Prostate gland (tissue), 2 donors: ENCODE data around the gene BTNL9. TPM values are rescaled to one million over a fixed set of nuclear protein-coding genes. Genes with fewer than 3 reads are reported as not detected.
"Not testable (repeated sequence)": the region's sequence is repeated elsewhere in the genome, so short reads cannot be mapped to it uniquely, and the experiment has no call there.

ENCODE experiments used
- DNase-seq: peaks from one replicate; pipeline ENCODE4 v3.0.0-alpha.2; 2019; ENCODE audit warnings: low spot score
- H3K27ac ChIP-seq, 2 donors: fragments of 200-600 bp; sonication (generic); 2 replicates each; pipeline ENCODE4 v1.5.1; 2017 to 2019
- H3K27me3 ChIP-seq: fragments of 200-600 bp; sonication (generic); replicated peaks from 2 replicates; pipeline ENCODE4 v1.5.1; 2019; ENCODE audit not compliant: insufficient read depth
- H3K36me3 ChIP-seq, 2 donors: fragments of 200-600 bp; sonication (generic); 1 replicate in 1 of 2; 2 replicates in 1 of 2; pipeline versions ENCODE4 v1.5.1 to v1.8.1; 2017 to 2019
- H3K4me1 ChIP-seq: fragments of 200-600 bp; sonication (generic); replicated peaks from 2 replicates; pipeline ENCODE4 v1.5.1; 2019
- H3K4me3 ChIP-seq, 2 donors: fragments of 200-600 bp; sonication (generic); 2 replicates each; pipeline ENCODE4 v1.5.1; 2017 to 2019
- H3K9me3 ChIP-seq: fragments of 200-600 bp; sonication (generic); 2 replicates; pipeline ENCODE4 v1.5.1; 2017
- POLR2A ChIP-seq: fragments of 450-650 bp; IDR thresholded peaks from one replicate; pipeline ENCODE4 v1.6.1; 2016; ENCODE audit warnings: antibody characterized with exemption, mild to moderate bottlenecking
- POLR2AphosphoS5 ChIP-seq: sonication (generic); formaldehyde crosslinking; IDR thresholded peaks from one replicate; pipeline ENCODE4 v1.6.1; 2017; ENCODE audit warnings: antibody characterized with exemption
- WGBS: methylation state at CpG from one replicate; pipeline ENCODE4 v1.1.5; 2018; 5-methylcytosine and 5-hydroxymethylcytosine counted together
- intact Hi-C: fragments of 100-400 bp; cut with DNase I; formaldehyde crosslinking; loops from one replicate; pipeline ENCODE4 v1.14.2; 2022
- total RNA-seq, 2 donors: library from RNA; depleted of rRNA; stranded (reverse); fragments of >200 nt; gene quantifications; one replicate each; pipeline ENCODE4 v1.1.0, GENCODE V29; 2016
- TF ChIP-seq, protein P1 (sequence below), 4 experiments: fragments of 200-600 bp in 2 of 4; fragments of 450-650 bp in 2 of 4; sonication (generic) in 2 of 4; IDR thresholded peaks; 1 replicate in 3 of 4; 2 replicates in 1 of 4; pipeline ENCODE4 v1.5.1; 2016 to 2019; ENCODE audit warnings: antibody characterized with exemption in 4 of 4, mild to moderate bottlenecking in 2 of 4, moderate library complexity in 2 of 4

BTNL9 gene
- total RNA-seq = 10 to 100 TPM; 11.7 to 13.0 TPM

- Histone ChIP-seq H3K4me1 (no peaks in the 10 kb centered on the region), H3K4me3 (no peak within 1 kb of the TSS), H3K27me3 (no peaks in the 10 kb centered on the region), H3K9me3 (no peaks in the 10 kb centered on the region), H3K36me3 (no peaks in the 10 kb centered on the region), H3K27ac (no peak within 1 kb of the TSS)
- intact Hi-C loops = no loop called here
- WGBS = 66% methylated on average over 17 of the region's 17 CpGs
- no peak for DNase-seq
- TF ChIP-seq, protein P1, sequence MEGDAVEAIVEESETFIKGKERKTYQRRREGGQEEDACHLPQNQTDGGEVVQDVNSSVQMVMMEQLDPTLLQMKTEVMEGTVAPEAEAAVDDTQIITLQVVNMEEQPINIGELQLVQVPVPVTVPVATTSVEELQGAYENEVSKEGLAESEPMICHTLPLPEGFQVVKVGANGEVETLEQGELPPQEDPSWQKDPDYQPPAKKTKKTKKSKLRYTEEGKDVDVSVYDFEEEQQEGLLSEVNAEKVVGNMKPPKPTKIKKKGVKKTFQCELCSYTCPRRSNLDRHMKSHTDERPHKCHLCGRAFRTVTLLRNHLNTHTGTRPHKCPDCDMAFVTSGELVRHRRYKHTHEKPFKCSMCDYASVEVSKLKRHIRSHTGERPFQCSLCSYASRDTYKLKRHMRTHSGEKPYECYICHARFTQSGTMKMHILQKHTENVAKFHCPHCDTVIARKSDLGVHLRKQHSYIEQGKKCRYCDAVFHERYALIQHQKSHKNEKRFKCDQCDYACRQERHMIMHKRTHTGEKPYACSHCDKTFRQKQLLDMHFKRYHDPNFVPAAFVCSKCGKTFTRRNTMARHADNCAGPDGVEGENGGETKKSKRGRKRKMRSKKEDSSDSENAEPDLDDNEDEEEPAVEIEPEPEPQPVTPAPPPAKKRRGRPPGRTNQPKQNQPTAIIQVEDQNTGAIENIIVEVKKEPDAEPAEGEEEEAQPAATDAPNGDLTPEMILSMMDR (IDR thresholded peaks at IDR 0.05) = no peak
- TF ChIP-seq POLR2A (no peak), POLR2AphosphoS5 (no peak)
Measured at GRCh38 chr5:181039931-181040630, at the start of gene BTNL9. Gene BTNL9 (plus strand): TSS chr5:181040266. CDS start chr5:181045490, 5,224 bp downstream.

DNA sequence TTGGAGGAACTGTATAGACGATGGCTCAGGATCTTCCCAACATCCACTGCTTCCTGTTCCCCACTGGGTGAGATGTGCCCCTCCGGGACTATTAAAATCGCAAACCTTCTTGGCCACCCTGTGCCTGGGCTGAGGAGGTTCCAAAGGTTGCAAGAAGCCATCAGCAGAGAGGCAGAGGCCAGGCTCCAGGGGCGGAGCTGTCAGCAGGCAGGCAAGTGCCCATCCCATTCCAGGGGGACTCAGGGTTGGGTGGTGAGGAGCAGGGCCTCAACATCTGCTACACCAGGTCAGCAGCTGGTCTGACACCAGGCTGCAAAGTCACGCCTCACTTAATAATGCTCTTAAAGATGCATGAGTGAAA is 49.2 kb upstream of the BTNL9 start:
- TF ChIP-seq POLR2A (no peak), POLR2AphosphoS5 (no peak)
- TF ChIP-seq, protein P1 (IDR thresholded peaks at IDR 0.05) = no peak
- no peak for DNase-seq
- H3K27ac ChIP-seq = no peak overlapping the region
- H3K4me3 ChIP-seq = no peak overlapping the region
- H3K9me3 ChIP-seq = no peaks in the 10 kb centered on the region
- no peaks in the 10 kb centered on the region for H3K36me3 ChIP-seq
- no peaks in the 10 kb centered on the region for H3K27me3 ChIP-seq
- no peaks in the 10 kb centered on the region for H3K4me1 ChIP-seq
- intact Hi-C loops = no loop called here
- 65% methylated on average over 4 of the region's 5 CpGs for WGBS

DNA sequence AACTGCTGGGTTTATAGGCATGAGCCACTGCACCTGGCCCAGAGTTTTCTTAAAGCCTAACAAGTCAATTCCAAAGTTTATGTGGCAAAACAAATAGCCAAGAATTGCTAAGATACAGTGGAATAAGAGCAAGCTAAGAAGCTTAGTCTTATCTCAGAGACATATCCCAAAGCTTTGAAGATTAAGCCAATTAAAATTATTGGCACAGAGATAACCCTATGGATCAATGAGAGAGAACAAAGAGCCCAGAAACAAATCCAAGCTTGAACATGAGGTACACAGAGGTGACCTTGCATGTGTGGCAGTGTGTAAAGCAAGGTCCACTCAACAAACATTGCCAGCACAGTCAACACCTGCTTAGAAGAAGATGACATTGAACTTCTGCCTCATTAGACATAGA is 38.1 kb upstream of the BTNL9 start:
- no peaks in the 10 kb centered on the region for H3K9me3 ChIP-seq
- H3K4me3 ChIP-seq = no peak overlapping the region
- no peak overlapping the region for H3K27ac ChIP-seq
- DNase-seq = no peak
- no peaks in the 10 kb centered on the region for H3K36me3 ChIP-seq
- no peaks in the 10 kb centered on the region for H3K27me3 ChIP-seq
- no peaks in the 10 kb centered on the region for H3K4me1 ChIP-seq
- TF ChIP-seq, protein P1 (IDR thresholded peaks at IDR 0.05) = no peak
- TF ChIP-seq POLR2AphosphoS5 (no peak), POLR2A (no peak)
- intact Hi-C loops = no loop called here

- Histone ChIP-seq H3K27ac (no peak overlapping the region), H3K36me3 (no peaks in the 10 kb centered on the region), H3K4me3 (no peak overlapping the region), H3K27me3 (no peaks in the 10 kb centered on the region), H3K4me1 (no peaks in the 10 kb centered on the region), H3K9me3 (no peaks in the 10 kb centered on the region)
- WGBS = 76% methylated on average over 9 of the region's 9 CpGs
- TF ChIP-seq POLR2A (no peak), POLR2AphosphoS5 (no peak)
- TF ChIP-seq, protein P1 (IDR thresholded peaks at IDR 0.05) = no peak
- no peak for DNase-seq
- intact Hi-C loops = no loop called here
Measured at GRCh38 chr5:181005791-181006190, 34.3 kb upstream of the BTNL9 start.

- no peaks in the 10 kb centered on the region for H3K36me3 ChIP-seq
- H3K4me1 ChIP-seq = no peaks in the 10 kb centered on the region
- H3K9me3 ChIP-seq = no peaks in the 10 kb centered on the region
- H3K27me3 ChIP-seq = no peaks in the 10 kb centered on the region
- no peak overlapping the region for H3K4me3 ChIP-seq
- H3K27ac ChIP-seq = no peak overlapping the region
- intact Hi-C loops = no loop called here
- WGBS = 59% methylated on average over 5 of the region's 6 CpGs
- TF ChIP-seq POLR2AphosphoS5 = no peak
- TF ChIP-seq, protein P1 (IDR thresholded peaks at IDR 0.05) = no peak
- no peak for TF ChIP-seq POLR2A
- no peak for DNase-seq
Measured at GRCh38 chr5:181008136-181008535, 31.9 kb upstream of the BTNL9 start.

DNA sequence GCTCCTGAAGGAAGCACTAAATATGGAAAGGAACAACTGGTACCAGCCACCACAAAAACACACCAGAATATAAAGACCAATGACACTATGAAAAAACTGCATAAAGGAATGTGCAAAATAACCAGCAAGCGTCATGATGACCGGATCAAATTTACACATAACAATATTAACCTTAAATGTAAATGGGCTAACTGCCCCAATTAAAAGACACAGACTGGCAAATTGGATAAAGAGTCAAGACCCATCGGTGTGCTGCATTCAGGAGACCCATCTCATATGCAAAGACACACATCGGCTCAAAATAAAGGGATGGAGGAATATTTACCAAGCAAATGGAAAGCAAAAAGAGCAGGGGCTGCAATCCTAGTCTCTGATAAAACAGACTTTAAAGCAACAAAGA is 30.0 kb upstream of the BTNL9 start:
- DNase-seq, H3K36me3 ChIP-seq, H3K9me3 ChIP-seq, H3K4me1 ChIP-seq, intact Hi-C loops, H3K27ac ChIP-seq, H3K27me3 ChIP-seq, H3K4me3 ChIP-seq: not testable (repeated sequence)
- WGBS = 90% methylated on average over 4 of the region's 4 CpGs

DNA sequence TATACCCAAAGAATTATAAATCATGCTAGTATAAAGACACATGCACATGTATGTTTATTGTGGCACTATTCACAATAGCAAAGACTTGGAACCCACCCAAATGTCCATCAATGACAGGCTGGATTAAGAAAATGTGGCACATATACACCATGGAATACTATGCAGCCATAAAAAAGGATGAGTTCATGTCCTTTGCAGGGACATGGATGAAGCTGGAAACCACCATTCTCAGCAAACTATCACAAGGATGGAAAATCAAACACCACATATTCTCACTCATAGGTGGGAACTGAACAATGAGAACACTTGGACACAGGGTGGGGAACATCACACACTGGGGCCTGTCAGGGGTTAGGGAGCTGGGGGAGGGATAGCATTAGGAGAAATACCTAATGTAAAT is 25.4 kb upstream of the BTNL9 start:
- H3K27me3 ChIP-seq, H3K9me3 ChIP-seq, H3K27ac ChIP-seq, H3K4me3 ChIP-seq, H3K36me3 ChIP-seq, H3K4me1 ChIP-seq, intact Hi-C loops, DNase-seq: not testable (repeated sequence)
